Immature natural killer cell (primary cell): Measurements from ENCODE around the gene GPC6. TPM values are rescaled to one million over a fixed set of nuclear protein-coding genes. Genes with fewer than 3 reads are reported as not detected.

ENCODE experiments used
- DNase-seq, 3 donors: peaks; one replicate each; pipeline ENCODE4 v3.0.0; 2022; ENCODE audit warnings: mixed read lengths in 1 of 3
- H3K27ac Mint-ChIP-seq, 6 donors: one replicate each; pipeline ENCODE4 v1.8.0; 2020; ENCODE audit warnings: mixed read lengths in 6 of 6, mild to moderate bottlenecking in 5 of 6, inconsistent platforms in 4 of 6, moderate library complexity in 3 of 6
- H3K27me3 Mint-ChIP-seq, 3 donors: one replicate each; pipeline ENCODE4 v1.8.0; 2020 to 2021; ENCODE audit warnings: low read depth in 3 of 3, mild to moderate bottlenecking in 3 of 3, mixed read lengths in 3 of 3, moderate library complexity in 3 of 3, inconsistent platforms in 1 of 3
- H3K36me3 Mint-ChIP-seq, 3 donors: one replicate each; pipeline ENCODE4 v1.8.0; 2020; ENCODE audit warnings: mixed read lengths in 3 of 3, inconsistent platforms in 2 of 3, mild to moderate bottlenecking in 2 of 3
- H3K4me1 Mint-ChIP-seq, 2 donors: one replicate each; pipeline ENCODE4 v1.8.0; 2020; ENCODE audit warnings: inconsistent platforms in 2 of 2, mild to moderate bottlenecking in 2 of 2, mixed read lengths in 2 of 2, moderate library complexity in 1 of 2
- H3K4me3 Mint-ChIP-seq, 5 donors: one replicate each; pipeline ENCODE4 v1.8.0; 2020; ENCODE audit warnings: mild to moderate bottlenecking in 5 of 5, mixed read lengths in 5 of 5, inconsistent platforms in 3 of 5, moderate library complexity in 3 of 5
- H3K9me3 Mint-ChIP-seq, 6 donors: one replicate each; pipeline ENCODE4 v1.8.0; 2020; ENCODE audit warnings: mild to moderate bottlenecking in 6 of 6, mixed read lengths in 6 of 6, inconsistent platforms in 4 of 6, moderate library complexity in 3 of 6
- polyA plus RNA-seq, 3 donors: library from polyadenylated mRNA; unstranded; fragments of 300-500 nt; fragmentation: Illumina TruSeq; gene quantifications; one replicate each; pipeline ENCODE4 v1.2.3, GENCODE V29; 2021

The GPC6 gene
- polyA plus RNA-seq, 3 donors from 2014 or later: not detected

- DNase-seq: no peak
- Mint-ChIP-seq H3K27me3 (peaks cover 0 to 2% (median 1%) of the 10 kb centered on the region in 3 donors), H3K9me3 (peaks cover 0 to 6% (median 2%) of the 10 kb centered on the region in 6 donors), H3K27ac (no peak overlapping the region), H3K4me1 (no peaks in the 10 kb centered on the region), H3K4me3 (no peak overlapping the region), H3K36me3 (no peaks in the 10 kb centered on the region)
These were observed 536.3 kb downstream of the GPC6 start for GRCh38 chr13:93762708-93763426.

DNA sequence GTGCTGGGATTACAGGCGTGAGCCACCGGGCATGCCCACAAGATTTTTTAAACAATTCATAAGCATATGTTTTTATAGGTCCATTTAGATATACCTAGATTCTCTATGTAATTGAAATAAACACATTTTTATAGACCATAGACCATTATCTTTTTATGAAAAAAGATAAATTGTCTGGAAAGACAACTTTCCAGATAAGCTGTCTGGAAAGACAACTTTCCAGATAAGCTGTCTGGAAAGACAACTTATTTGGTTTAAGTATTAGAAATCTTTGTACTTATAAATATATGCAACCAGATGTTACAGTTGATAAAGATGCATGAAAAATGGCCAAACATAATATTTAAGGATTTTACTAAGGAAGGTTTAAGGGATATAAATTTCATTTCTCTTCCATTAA, 538.5 kb downstream of the GPC6 start:
- H3K4me3 Mint-ChIP-seq: no peak overlapping the region
- peaks cover 0 to 3% (median 1%) of the 10 kb centered on the region in 3 donors for H3K27me3 Mint-ChIP-seq
- H3K9me3 Mint-ChIP-seq: peaks cover 0 to 6% (median 2%) of the 10 kb centered on the region in 6 donors
- no peaks in the 10 kb centered on the region for H3K36me3 Mint-ChIP-seq
- no peak for DNase-seq
- no peak overlapping the region for H3K27ac Mint-ChIP-seq
- H3K4me1 Mint-ChIP-seq: no peaks in the 10 kb centered on the region

DNA sequence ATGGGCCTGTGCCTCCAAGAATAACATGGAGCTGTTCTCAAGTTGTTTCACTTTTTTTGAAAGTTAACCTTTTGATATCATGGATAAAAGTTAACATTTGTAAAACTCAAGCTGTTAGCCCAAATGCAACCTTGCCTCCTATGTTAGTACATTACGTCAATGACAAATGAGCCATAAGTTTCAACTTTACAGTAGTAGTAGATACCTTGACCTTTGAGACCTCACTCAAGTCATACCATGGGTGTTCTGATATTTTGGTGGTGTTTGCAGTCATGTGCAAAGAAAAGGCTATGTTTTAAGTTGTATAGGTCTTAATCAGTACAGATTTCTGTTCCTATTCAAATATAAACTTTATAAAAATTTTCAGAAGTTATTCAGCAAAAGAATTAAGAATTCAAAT, 539.2 kb downstream of the GPC6 start:
- no peak for DNase-seq
- H3K36me3 Mint-ChIP-seq: no peaks in the 10 kb centered on the region
- H3K4me1 Mint-ChIP-seq: no peaks in the 10 kb centered on the region
- H3K4me3 Mint-ChIP-seq: no peak overlapping the region
- H3K27ac Mint-ChIP-seq: no peak overlapping the region
- H3K9me3 Mint-ChIP-seq: peaks cover 0 to 6% (median 2%) of the 10 kb centered on the region in 6 donors
- H3K27me3 Mint-ChIP-seq: peaks cover 0 to 3% (median 1%) of the 10 kb centered on the region in 3 donors

DNA sequence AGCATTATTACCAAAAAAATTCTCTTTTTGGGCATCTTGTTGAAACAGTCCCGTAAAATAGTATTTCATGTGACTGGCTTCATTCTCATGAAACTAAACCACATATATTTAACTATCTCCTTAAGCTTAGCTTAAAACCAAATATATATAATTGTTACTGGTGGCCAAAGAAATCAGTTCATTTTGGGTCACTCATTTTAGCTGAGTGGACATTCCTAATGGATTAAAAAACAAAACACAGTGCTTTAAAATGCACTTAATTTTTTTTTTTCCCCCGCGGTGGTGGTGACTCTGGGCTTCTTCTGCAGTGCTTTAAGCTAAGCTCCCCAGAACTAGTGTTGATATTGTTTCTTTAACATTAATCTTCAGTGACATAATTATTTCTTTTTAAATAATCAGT, 540.1 kb downstream of the GPC6 start:
- Mint-ChIP-seq H3K27ac (no peak overlapping the region), H3K27me3 (peaks cover 0 to 3% (median 1%) of the 10 kb centered on the region in 3 donors), H3K4me3 (no peak overlapping the region), H3K9me3 (peaks cover 0 to 6% (median 3%) of the 10 kb centered on the region in 6 donors), H3K4me1 (no peaks in the 10 kb centered on the region), H3K36me3 (no peaks in the 10 kb centered on the region)
- DNase-seq: no peak

- Mint-ChIP-seq H3K4me1 (no peaks in the 10 kb centered on the region), H3K4me3 (no peak overlapping the region), H3K36me3 (no peaks in the 10 kb centered on the region), H3K27me3 (peaks cover 0 to 2% (median 0%) of the 10 kb centered on the region in 3 donors), H3K27ac (no peak overlapping the region), H3K9me3 (peaks cover 0 to 6% (median 3%) of the 10 kb centered on the region in 6 donors)
- DNase-seq: no peak
These were observed 540.7 kb downstream of the GPC6 start for GRCh38 chr13:93767180-93767916.

GRCh38 chr13:93767917-93768409, 541.4 kb downstream of the GPC6 start:
- H3K27ac Mint-ChIP-seq: no peak overlapping the region
- H3K27me3 Mint-ChIP-seq: peaks cover 0 to 2% (median 0%) of the 10 kb centered on the region in 3 donors
- no peaks in the 10 kb centered on the region for H3K36me3 Mint-ChIP-seq
- H3K4me3 Mint-ChIP-seq: no peak overlapping the region
- H3K9me3 Mint-ChIP-seq: peaks cover 0 to 6% (median 3%) of the 10 kb centered on the region in 6 donors
- DNase-seq: no peak
- H3K4me1 Mint-ChIP-seq: no peaks in the 10 kb centered on the region

GRCh38 chr13:93769101-93769500, 542.5 kb downstream of the GPC6 start:
- no peak overlapping the region for H3K27ac Mint-ChIP-seq
- DNase-seq: no peak
- H3K36me3 Mint-ChIP-seq: no peaks in the 10 kb centered on the region
- H3K27me3 Mint-ChIP-seq: peaks cover 0 to 2% (median 0%) of the 10 kb centered on the region in 3 donors
- H3K4me3 Mint-ChIP-seq: no peak overlapping the region
- peaks cover 0 to 4% (median 0%) of the 10 kb centered on the region in 6 donors for H3K9me3 Mint-ChIP-seq
- H3K4me1 Mint-ChIP-seq: no peaks in the 10 kb centered on the region

- Mint-ChIP-seq H3K9me3 (peaks cover 0 to 4% (median 0%) of the 10 kb centered on the region in 6 donors), H3K4me1 (no peaks in the 10 kb centered on the region), H3K27ac (no peak overlapping the region), H3K27me3 (peaks cover 0 to 2% (median 0%) of the 10 kb centered on the region in 3 donors), H3K36me3 (no peaks in the 10 kb centered on the region), H3K4me3 (no peak overlapping the region)
- DNase-seq: no peak
These were observed 543.0 kb downstream of the GPC6 start for GRCh38 chr13:93769607-93770006.

DNA sequence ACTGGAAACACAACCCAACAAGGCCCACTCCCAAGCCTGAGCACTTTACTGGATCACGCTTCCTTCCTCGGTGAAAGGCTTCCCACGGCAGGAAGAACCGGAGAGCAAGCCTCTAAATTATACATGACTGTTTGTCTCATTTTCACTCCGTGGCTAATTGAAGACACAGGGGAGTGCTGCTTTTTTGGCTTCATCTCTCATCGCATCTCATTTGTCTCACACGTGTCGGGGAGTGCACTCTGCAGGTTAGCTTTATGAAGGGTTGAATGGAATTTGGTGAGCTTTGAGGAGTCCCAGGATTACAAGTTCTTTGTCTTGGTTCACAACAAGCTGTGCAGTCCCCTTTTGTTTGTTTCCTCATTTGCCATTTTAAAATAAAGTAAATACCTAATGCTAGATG, 544.6 kb downstream of the GPC6 start:
- Mint-ChIP-seq H3K9me3 (peaks cover 0 to 4% (median 0%) of the 10 kb centered on the region in 6 donors), H3K27ac (no peak overlapping the region), H3K36me3 (no peaks in the 10 kb centered on the region), H3K4me3 (no peak overlapping the region), H3K4me1 (no peaks in the 10 kb centered on the region), H3K27me3 (peaks cover 0 to 2% (median 0%) of the 10 kb centered on the region in 3 donors)
- no peak for DNase-seq

DNA sequence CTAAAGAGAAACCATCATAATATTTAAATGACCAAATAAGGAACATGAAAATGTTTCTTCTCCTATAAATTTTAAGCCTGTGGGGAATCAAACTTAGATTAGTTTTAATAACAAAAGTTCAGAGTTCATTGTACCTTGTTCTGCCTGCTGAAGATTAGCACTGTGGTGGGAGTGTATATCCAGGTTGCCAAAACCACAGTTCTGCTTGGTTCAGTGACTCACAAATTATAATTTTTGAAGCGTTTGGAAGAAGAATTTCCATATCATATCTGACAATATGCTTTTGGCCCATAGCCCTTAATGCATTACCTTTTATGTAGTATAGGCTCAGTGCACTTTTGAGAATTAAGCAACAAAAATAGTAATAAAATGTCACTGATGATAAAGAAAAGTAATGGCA, 545.2 kb downstream of the GPC6 start:
- Mint-ChIP-seq H3K4me1 (no peaks in the 10 kb centered on the region), H3K4me3 (no peak overlapping the region), H3K9me3 (peaks cover 0 to 4% (median 0%) of the 10 kb centered on the region in 6 donors), H3K27ac (no peak overlapping the region), H3K27me3 (peaks cover 0 to 2% (median 0%) of the 10 kb centered on the region in 3 donors), H3K36me3 (no peaks in the 10 kb centered on the region)
- no peak for DNase-seq

DNA sequence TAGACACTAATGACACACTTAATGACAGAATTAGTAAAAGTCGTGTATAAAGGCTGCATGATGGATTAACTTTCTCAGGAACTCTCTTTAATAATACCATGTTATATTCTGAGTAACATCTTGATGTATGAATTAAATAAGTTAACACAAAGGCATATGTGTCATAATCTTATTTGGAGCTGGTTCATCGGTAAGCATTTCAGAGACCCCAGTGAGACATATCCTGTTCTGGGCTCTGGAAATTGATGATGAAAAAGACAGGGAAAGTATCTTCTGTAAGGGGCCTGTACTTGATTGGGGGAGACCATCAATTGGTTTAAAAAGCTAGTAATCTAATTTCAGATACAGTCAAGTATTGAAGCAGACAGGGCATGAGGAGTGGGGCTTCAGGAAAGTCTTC, 547.9 kb downstream of the GPC6 start:
- peaks cover 0 to under 1% (median 0%) of the 10 kb centered on the region in 3 donors for H3K27me3 Mint-ChIP-seq
- no peaks in the 10 kb centered on the region for H3K36me3 Mint-ChIP-seq
- peaks cover 0 to 3% (median under 1%) of the 10 kb centered on the region in 6 donors for H3K9me3 Mint-ChIP-seq
- H3K27ac Mint-ChIP-seq: no peak overlapping the region
- H3K4me1 Mint-ChIP-seq: no peaks in the 10 kb centered on the region
- DNase-seq: no peak
- no peak overlapping the region for H3K4me3 Mint-ChIP-seq

DNA sequence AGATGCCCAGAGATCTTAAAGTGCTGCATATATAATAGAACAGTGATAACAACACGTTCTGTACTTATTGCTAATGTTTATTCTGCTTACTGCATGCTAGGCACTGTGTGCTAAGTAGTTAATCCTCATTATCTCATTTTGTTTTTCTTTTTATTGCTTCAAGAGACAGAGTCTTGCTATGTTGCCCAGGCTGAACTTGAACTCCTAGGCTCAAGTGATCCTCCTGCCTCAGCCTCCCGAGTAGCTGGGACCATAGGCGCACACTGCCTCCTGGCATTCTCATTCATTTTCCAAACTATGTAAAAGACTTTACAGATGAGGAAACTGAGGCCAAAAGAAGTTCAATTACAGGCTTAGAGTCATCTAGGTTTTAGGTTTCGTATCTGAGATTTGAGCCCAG, 548.4 kb downstream of the GPC6 start:
- Mint-ChIP-seq H3K36me3 (no peaks in the 10 kb centered on the region), H3K27me3 (peaks cover 0 to 2% (median 0%) of the 10 kb centered on the region in 3 donors), H3K4me1 (no peaks in the 10 kb centered on the region), H3K9me3 (peaks cover 0 to 6% (median 2%) of the 10 kb centered on the region in 6 donors), H3K4me3 (no peak overlapping the region), H3K27ac (no peak overlapping the region)
- DNase-seq: no peak

DNA sequence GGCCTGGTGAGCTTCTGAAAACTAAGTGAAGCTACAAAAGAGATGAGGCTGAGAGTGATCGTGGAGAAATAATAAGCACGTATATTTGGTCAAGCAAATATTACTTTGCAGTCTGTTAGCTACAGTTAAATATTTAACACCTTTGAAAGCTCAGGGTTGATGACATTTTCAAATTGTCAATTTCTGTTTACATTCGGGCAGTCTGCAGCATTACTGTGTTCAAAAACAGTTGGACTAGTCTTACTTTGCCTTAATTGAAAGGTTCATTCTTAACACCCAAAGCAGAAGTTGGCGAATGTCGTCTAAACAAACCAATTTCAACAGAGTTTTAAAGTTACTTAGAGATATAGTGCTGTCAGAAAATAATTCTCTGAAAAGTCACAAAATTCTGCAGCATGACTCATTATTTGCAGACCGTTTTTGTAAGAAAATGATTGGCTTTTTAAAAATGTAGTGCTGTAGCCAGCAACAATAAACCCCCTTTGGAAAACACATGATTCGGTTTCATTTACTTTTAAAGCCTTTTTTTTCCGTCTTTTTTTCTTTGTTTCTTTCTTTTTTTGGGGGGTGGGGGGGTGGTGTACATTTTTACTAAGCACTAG, 549.0 kb downstream of the GPC6 start:
- Mint-ChIP-seq H3K4me3 (no peak overlapping the region), H3K36me3 (no peaks in the 10 kb centered on the region), H3K9me3 (peaks cover 0 to 6% (median 2%) of the 10 kb centered on the region in 6 donors), H3K27ac (no peak overlapping the region), H3K4me1 (no peaks in the 10 kb centered on the region), H3K27me3 (peaks cover 0 to 2% (median 0%) of the 10 kb centered on the region in 3 donors)
- DNase-seq: no peak

DNA sequence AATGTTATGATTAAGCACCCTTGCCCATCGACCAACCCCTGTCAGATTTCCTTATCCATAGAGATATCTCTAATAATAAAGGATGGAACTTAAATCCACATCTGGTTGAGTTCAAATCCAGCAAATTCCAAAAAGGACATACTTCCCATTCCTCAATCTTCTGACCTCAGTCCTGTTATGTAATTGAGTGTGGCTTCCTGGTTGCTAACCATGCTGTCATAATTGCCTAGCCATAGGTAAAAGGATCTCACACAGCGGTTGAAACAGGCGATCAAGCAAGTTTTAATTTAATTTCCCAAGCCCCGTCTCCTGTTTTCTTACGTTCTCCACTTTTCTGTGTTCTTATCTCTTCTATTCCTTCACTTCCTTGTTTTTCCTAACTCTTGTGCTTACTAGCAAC, 550.3 kb downstream of the GPC6 start:
- H3K9me3 Mint-ChIP-seq: peaks cover 0 to 5% (median 2%) of the 10 kb centered on the region in 6 donors
- H3K27me3 Mint-ChIP-seq: peaks cover 0 to 2% (median 0%) of the 10 kb centered on the region in 3 donors
- no peak overlapping the region for H3K4me3 Mint-ChIP-seq
- H3K4me1 Mint-ChIP-seq: no peaks in the 10 kb centered on the region
- H3K27ac Mint-ChIP-seq: no peak overlapping the region
- H3K36me3 Mint-ChIP-seq: no peaks in the 10 kb centered on the region
- no peak for DNase-seq
